Esophagus squamous epithelium (tissue), 5 donors: Measurements from ENCODE around the gene PITHD1. TPM values are rescaled to one million over a fixed set of nuclear protein-coding genes. Genes with fewer than 3 reads are reported as not detected.

ENCODE experiments used
- DNase-seq: peaks from one replicate; lab custom pipeline; 2025; lab: John Stamatoyannopoulos, UW
- H3K27ac ChIP-seq, 4 donors: fragments of 200-600 bp; sonication (generic); one replicate each; pipeline ENCODE4 v1.5.1; 2016 to 2019; ENCODE audit warnings: mild to moderate bottlenecking in 1 of 4
- H3K27me3 ChIP-seq, 4 donors: fragments of 200-600 bp; sonication (generic); 1 replicate in 3 of 4; 2 replicates in 1 of 4; pipeline versions ENCODE4 v1.5.1 to v1.6.0; 2017 to 2021; ENCODE audit warnings: antibody characterized with exemption in 1 of 4
- H3K36me3 ChIP-seq, 3 donors: fragments of 200-600 bp; sonication (generic); one replicate each; pipeline ENCODE4 v1.5.1; 2016 to 2019
- H3K4me1 ChIP-seq, 3 donors: fragments of 200-600 bp; sonication (generic); one replicate each; pipeline ENCODE4 v1.5.1; 2017 to 2019
- H3K4me3 ChIP-seq, 4 donors: fragments of 200-600 bp; sonication (generic); 1 replicate in 3 of 4; 2 replicates in 1 of 4; pipeline ENCODE4 v1.5.1; 2016 to 2019; ENCODE audit warnings: mild to moderate bottlenecking in 2 of 4, moderate library complexity in 1 of 4
- H3K9me3 ChIP-seq, 3 donors: fragments of 200-600 bp; sonication (generic); one replicate each; pipeline ENCODE4 v1.5.1; 2016 to 2019
- POLR2A ChIP-seq, 4 donors: fragments of 450-650 bp; IDR thresholded peaks; one replicate each; pipeline ENCODE4 v1.6.1; 2017; ENCODE audit warnings: antibody characterized with exemption in 4 of 4, mild to moderate bottlenecking in 4 of 4, moderate library complexity in 3 of 4
- WGBS, 2 donors: methylation state at CpG; one replicate each; pipeline ENCODE4 v1.1.5; 2018; 5-methylcytosine and 5-hydroxymethylcytosine counted together
- intact Hi-C: fragments of 100-400 bp; cut with DNase I; formaldehyde crosslinking; loops from one replicate; pipeline ENCODE4 v1.15.0; 2022
- total RNA-seq, 4 donors: library from RNA; depleted of rRNA; stranded (reverse); fragments of >200 nt; gene quantifications; one replicate each; pipeline ENCODE4 v1.1.0, GENCODE V29; 2016
- TF ChIP-seq, protein P1 (sequence below), 6 experiments: fragments of 450-650 bp in 4 of 6; fragments of 200-600 bp in 2 of 6; sonication (generic) in 2 of 6; IDR thresholded peaks; one replicate each; pipeline ENCODE4 v1.5.1; 2016 to 2019; ENCODE audit warnings: antibody characterized with exemption in 6 of 6, mild to moderate bottlenecking in 4 of 6, moderate library complexity in 4 of 6
- donor health status: DM: yes; HTN: yes; CAD: no.

Gene PITHD1
- total RNA-seq, 4 donors from 2014 or later: 57.4 to 86.3 (median 78.0) TPM

DNA sequence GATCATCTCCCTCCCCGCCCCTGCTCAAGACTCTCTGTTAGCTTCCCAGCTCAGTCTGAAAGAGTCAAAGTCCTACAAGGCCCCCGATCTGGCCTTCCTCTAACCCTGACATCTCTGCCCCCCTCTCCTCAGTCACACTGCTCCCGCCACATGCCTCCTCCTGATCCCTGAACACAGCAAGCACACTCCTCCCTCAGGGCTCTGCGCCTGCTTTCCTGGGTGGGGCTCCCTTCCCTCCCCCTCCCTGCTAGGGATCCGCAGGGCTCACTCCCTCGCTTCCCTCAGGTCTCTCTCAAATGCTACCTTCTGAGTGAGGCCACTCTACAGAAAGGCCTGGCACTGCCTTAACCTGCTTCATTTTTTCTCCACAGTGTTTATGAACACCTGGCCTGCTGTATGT, 28.1 kb downstream of the PITHD1 start:
- H3K4me3 ChIP-seq: no peak overlapping the region
- TF ChIP-seq, protein P1, sequence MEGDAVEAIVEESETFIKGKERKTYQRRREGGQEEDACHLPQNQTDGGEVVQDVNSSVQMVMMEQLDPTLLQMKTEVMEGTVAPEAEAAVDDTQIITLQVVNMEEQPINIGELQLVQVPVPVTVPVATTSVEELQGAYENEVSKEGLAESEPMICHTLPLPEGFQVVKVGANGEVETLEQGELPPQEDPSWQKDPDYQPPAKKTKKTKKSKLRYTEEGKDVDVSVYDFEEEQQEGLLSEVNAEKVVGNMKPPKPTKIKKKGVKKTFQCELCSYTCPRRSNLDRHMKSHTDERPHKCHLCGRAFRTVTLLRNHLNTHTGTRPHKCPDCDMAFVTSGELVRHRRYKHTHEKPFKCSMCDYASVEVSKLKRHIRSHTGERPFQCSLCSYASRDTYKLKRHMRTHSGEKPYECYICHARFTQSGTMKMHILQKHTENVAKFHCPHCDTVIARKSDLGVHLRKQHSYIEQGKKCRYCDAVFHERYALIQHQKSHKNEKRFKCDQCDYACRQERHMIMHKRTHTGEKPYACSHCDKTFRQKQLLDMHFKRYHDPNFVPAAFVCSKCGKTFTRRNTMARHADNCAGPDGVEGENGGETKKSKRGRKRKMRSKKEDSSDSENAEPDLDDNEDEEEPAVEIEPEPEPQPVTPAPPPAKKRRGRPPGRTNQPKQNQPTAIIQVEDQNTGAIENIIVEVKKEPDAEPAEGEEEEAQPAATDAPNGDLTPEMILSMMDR (IDR thresholded peaks at IDR 0.05): no peak
- no peak for TF ChIP-seq POLR2A (IDR thresholded peaks at IDR 0.05)
- H3K27me3 ChIP-seq: no peaks in the 10 kb centered on the region
- H3K4me1 ChIP-seq: peaks cover 6 to 26% (median 8%) of the 10 kb centered on the region in 3 donors
- no peak for DNase-seq
- intact Hi-C loops: loop anchor here (10.0 kb wide), 1 partner anchor 59 kb away; the partner anchor contains the start of gene FUCA1
- H3K36me3 ChIP-seq: peaks cover 0 to 34% (median 0%) of the 10 kb centered on the region in 3 donors
- 76 to 85% methylated on average over 6 of the region's 6 CpGs for WGBS, 2 donors
- H3K27ac ChIP-seq: no peak overlapping the region
- H3K9me3 ChIP-seq: no peaks in the 10 kb centered on the region

DNA sequence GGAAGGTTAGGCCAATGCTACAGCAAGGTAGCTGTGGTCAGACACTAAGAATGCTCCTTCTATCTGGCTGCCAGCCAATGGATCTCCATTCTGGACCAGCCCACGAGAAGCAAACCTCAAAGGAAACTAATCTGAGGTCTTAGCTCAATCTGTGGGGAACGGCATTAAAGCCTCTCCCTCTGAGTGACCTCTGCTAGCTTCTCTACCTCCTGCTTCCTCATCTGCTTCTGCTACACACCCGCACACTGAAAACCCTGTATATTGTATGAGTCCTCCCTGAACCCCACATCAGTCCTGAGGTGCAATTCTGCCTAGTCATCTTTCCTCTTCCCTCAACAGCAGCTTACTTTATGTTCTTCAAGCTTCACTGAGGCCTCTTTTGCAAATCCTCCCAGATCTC, 29.2 kb downstream of the PITHD1 start:
- H3K9me3 ChIP-seq: no peaks in the 10 kb centered on the region
- peaks cover 0 to 18% (median 0%) of the 10 kb centered on the region in 3 donors for H3K4me1 ChIP-seq
- no peak overlapping the region for H3K4me3 ChIP-seq
- no peak overlapping the region for H3K27ac ChIP-seq
- intact Hi-C loops: loop anchor here (10.0 kb wide), 1 partner anchor 57 kb away; the partner anchor contains the start of gene FUCA1
- TF ChIP-seq POLR2A (IDR thresholded peaks at IDR 0.05): no peak
- TF ChIP-seq, protein P1 (IDR thresholded peaks at IDR 0.05): no peak
- peaks cover 0 to 43% (median 0%) of the 10 kb centered on the region in 3 donors for H3K36me3 ChIP-seq
- H3K27me3 ChIP-seq: no peaks in the 10 kb centered on the region
- 44 to 49% methylated on average over 3 of the region's 3 CpGs for WGBS, 2 donors
- no peak for DNase-seq

DNA sequence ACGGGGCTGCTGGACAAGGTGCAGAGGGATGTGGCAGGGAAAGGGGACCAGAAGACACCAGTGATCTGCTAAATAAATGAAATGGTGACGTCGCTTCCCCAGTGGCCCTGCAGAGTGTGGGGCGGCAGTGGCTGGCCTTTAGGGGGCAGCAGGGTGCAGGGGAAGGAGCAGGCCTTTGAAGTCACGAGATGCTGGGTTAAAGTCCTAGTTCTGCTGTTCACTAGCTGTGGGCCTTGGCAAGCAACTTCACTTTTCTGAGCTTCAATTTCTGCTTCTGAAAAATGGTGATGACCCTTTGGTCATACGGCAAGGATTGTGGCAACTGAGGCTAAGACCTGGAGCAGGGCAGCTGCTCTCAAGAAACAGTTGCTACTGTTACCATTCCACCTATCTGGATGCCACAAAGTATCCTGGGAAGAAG, 31.5 kb downstream of the PITHD1 start:
- Histone ChIP-seq H3K4me1 (peaks cover 0 to 18% (median 0%) of the 10 kb centered on the region in 3 donors), H3K4me3 (no peak overlapping the region), H3K27ac (peak overlapping the region in 2 of 4 donors; percentile 3 to 42), H3K36me3 (peaks cover 0 to 49% (median 0%) of the 10 kb centered on the region in 3 donors), H3K9me3 (no peaks in the 10 kb centered on the region), H3K27me3 (no peaks in the 10 kb centered on the region)
- intact Hi-C loops: loop anchor here (10.0 kb wide), 1 partner anchor 55 kb away; the partner anchor contains the start of gene FUCA1
- WGBS, 2 donors: 27 to 37% methylated on average over 6 of the region's 6 CpGs
- TF ChIP-seq, protein P1 (IDR thresholded peaks at IDR 0.05): peak; percentile 56 to 86 (median 76)
- TF ChIP-seq POLR2A (IDR thresholded peaks at IDR 0.05): no peak
- DNase-seq: peak; percentile 26

DNA sequence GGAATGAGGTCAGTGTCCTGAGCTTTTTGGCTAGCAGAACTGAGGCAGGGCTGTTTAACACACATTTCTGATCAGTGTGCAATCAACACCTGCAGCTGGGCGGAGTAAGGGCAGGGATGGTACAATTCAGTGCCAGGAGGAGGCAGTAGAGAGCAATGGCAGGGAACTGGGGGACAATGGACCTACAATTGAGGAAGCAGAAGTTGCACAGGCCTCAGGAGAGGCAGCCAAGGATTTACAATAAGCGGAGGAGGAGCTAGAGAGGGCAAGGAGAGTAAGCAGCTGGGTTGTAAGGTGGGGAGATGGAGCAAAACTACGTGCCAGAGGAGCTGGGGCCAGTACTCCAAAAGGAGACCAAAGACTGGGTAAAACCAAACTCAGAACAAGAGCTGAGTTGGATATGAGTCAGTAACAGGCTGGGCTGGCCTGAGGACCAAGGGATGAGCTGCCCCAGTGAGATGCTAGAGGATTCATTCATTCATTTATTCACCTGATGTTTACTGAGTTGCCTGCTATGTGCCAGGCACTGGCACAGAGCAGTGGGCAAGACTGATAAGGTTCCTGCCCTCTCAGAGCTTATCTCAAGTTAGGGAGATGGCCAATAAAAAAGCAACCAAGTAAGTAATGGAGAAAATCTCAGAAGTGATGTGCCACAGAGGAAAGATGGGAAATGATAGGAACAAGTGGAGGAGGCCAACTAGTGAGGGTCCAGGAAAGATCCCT, 32.8 kb downstream of the PITHD1 start:
- TF ChIP-seq POLR2A (IDR thresholded peaks at IDR 0.05): no peak
- TF ChIP-seq, protein P1 (IDR thresholded peaks at IDR 0.05): peak; percentile 41 to 76 (median 56)
- intact Hi-C loops: no loop called here

DNA sequence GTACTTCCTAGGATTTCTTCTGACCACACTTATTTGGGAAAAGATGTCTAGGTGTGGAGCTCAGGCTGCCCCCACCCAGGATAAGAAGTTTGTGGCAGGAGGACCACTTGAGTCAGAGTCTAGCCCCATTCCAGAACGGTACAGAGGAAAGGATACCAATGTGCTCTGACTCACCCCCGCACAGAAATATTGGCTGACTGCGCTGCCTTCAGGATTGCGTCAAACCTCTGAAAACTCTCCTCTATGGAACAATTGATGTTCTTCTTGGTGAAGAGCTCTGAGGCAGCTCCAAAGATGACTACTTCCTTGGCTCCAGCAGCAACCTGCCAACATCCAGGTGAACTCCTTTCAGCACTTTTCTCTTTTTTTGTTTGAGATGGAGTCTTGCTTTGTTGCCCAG, 35.8 kb downstream of the PITHD1 start:
- Histone ChIP-seq H3K4me3 (no peak overlapping the region), H3K27ac (no peak overlapping the region), H3K27me3 (no peaks in the 10 kb centered on the region), H3K9me3 (no peaks in the 10 kb centered on the region), H3K36me3 (peaks cover 7 to 75% (median 16%) of the 10 kb centered on the region in 3 donors), H3K4me1 (peaks cover 0 to 18% (median 0%) of the 10 kb centered on the region in 3 donors)
- TF ChIP-seq, protein P1 (IDR thresholded peaks at IDR 0.05): no peak
- TF ChIP-seq POLR2A (IDR thresholded peaks at IDR 0.05): no peak
- intact Hi-C loops: no loop called here
- 83 to 93% methylated on average over 2 to 4 of the region's 4 CpGs for WGBS, 2 donors
- DNase-seq: no peak

More for the DNA sequence above, 32.8 kb downstream of the PITHD1 start:
- Histone ChIP-seq H3K4me3 (no peak overlapping the region), H3K9me3 (no peaks in the 10 kb centered on the region), H3K27me3 (no peaks in the 10 kb centered on the region), H3K36me3 (peaks cover 0 to 61% (median 3%) of the 10 kb centered on the region in 3 donors), H3K27ac (no peak overlapping the region), H3K4me1 (peaks cover 0 to 18% (median 0%) of the 10 kb centered on the region in 3 donors)
- no peak for DNase-seq
- 60 to 74% methylated on average over 3 of the region's 3 CpGs for WGBS, 2 donors
